Right lobe of liver (tissue), 4 donors: ENCODE results near the gene MUC4.

ENCODE experiments used
- CTCF ChIP-seq, 4 donors: fragments of 200-600 bp in 3 of 4; fragments of 450-650 bp in 1 of 4; IDR thresholded peaks; one replicate each; pipeline versions ENCODE4 v1.5.1 to v1.8.0; 2016 to 2022; ENCODE audit warnings: antibody characterized with exemption in 4 of 4, mild to moderate bottlenecking in 2 of 4
- POLR2A ChIP-seq: fragments of 450-650 bp; IDR thresholded peaks from one replicate; pipeline ENCODE4 v1.6.1; 2017; ENCODE audit warnings: antibody characterized with exemption, mild to moderate bottlenecking
- donor health status: DM: no; HTN: no; CAD: no.
- donor health status: DM: no; HTN: no; CAD: no.
- donor health status: DM: no; HTN: yes; CAD: no.

DNA sequence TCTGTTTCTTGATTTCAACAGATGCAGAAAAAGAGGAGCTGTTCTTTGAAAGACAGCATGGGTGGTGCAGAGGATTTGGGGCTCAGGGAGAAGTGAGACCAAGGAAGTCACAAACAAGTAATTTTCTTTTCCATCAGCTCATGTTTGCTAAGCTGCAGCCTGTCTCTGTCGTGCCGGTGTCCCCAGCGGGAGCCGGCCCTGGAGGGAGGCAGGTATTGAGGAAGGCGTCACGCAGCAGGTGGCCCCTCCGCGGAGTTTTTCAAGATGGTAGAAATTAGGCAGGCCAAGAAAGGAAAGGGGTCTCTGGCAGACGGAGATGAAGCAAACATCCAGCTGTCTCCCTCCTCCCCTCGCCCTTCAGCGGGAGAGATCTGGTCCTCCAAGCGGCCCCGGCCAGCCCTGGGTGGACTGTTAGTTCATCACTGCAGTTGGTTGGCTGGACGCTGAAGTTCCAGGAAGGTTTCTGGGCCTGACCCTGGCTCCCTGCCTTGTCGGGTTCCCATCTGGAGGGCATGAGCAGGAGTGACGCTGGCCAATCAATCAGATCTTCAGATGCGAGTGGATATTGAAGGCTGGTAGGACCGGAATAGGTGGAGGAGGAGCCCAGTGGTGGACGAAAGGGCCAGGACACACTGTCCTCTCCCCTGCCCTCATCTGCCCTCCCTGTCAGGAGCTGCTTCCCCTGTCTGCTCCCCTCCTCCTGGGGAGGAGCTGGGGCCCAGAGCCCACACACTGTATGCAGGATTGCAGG lies 27.7 kb upstream of the MUC4 start:
- TF ChIP-seq CTCF (IDR thresholded peaks at IDR 0.05) (no peak), POLR2A (no peak)
